GM18498 (cell line): ENCODE data around the gene UTP14C.
"Not testable (repeated sequence)": the region's sequence is repeated elsewhere in the genome, so short reads cannot be mapped to it uniquely, and the experiment has no call there.

ENCODE experiments used
- ATAC-seq: cut with Tn5 transposase; IDR thresholded peaks from one replicate; pipeline ENCODE4 v1.9.1; 2021; ENCODE audit warnings: mild to moderate bottlenecking, moderate library complexity; ENCODE audit not compliant: unreplicated experiment

The UTP14C gene

GRCh38 chr13:52043675-52044074 is 19.2 kb downstream of the UTP14C start:
- ATAC-seq, result no peak

GRCh38 chr13:52047463-52047862 is 23.0 kb downstream of the UTP14C start:
- no peak for ATAC-seq

- no peak for ATAC-seq
These were observed 24.0 kb downstream of the UTP14C start for GRCh38 chr13:52048516-52048915.

GRCh38 chr13:52051400-52051799 is 26.9 kb downstream of the UTP14C start:
- ATAC-seq, result no peak

- ATAC-seq, result no peak
These were observed 29.0 kb downstream of the UTP14C start for GRCh38 chr13:52053460-52053859.

- ATAC-seq, result not testable (repeated sequence)
These were observed 36.6 kb downstream of the UTP14C start for GRCh38 chr13:52061064-52061463.

GRCh38 chr13:52061587-52061986 is 37.1 kb downstream of the UTP14C start:
- ATAC-seq, result no peak

- no peak for ATAC-seq
These were observed 42.7 kb downstream of the UTP14C start for GRCh38 chr13:52067237-52067636.

GRCh38 chr13:52070929-52071523 is 46.5 kb downstream of the UTP14C start:
- ATAC-seq, result no peak
